Measurements from ENCODE around the gene AEN.

DNA sequence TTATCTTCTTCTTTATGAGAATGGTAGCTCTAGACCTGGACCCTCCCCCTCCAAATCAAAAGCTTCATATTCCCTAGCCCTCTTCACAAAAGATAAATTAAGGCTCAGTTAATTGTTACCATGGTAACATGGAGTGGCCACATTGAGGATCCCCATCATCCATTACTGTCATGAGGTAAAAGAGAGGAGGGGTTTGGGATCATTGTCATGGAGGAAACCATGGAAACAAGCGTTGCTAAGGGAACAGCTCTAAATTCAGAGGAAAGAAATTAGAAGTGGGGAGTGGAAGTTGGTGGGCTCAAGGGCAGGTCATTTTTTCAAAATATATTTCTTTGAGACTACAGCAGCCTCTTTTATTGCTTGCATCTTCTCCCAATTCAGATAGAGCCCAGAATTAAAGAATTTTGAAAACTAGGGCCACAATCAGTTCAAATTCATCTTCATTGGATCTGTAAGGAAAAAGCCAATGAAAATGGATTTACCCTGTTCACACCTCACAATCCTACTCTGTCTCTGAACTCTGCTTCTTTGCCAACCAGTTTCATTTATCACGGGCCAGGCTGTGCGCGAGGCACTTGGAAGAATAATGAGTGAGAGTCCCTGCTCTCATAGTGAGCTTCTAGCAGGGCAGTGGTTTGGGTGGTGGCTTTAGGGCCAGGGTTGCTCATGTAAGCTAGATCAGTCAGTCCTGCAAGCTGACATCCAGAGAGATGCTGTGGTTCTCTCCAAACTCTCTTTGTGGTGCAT is 11.6 kb upstream of the AEN start:
- TF ChIP-seq EZH2 (IDR thresholded peaks at IDR 0.05) (no peak), POLR2AphosphoS5 (IDR thresholded peaks at IDR 0.05; ENCODE audit: borderline replicate concordance, low read depth, low read length) (no peak), FOXP2 (optimal IDR thresholded peaks at IDR 0.05; ENCODE audit: control extremely low read depth, extremely low read length, insufficient read depth) (no peak)
